Superior temporal gyrus (tissue), 1 donor: ENCODE results near the gene MICAL2.
A peak's percentile ranks its signal among the peaks of the same experiment; 100 is the strongest.

ENCODE experiments used
- DNase-seq: peaks from one replicate; pipeline ENCODE4 v3.0.0-alpha.2; 2016; ENCODE audit errors: extremely low spot score

The MICAL2 gene, protein sequence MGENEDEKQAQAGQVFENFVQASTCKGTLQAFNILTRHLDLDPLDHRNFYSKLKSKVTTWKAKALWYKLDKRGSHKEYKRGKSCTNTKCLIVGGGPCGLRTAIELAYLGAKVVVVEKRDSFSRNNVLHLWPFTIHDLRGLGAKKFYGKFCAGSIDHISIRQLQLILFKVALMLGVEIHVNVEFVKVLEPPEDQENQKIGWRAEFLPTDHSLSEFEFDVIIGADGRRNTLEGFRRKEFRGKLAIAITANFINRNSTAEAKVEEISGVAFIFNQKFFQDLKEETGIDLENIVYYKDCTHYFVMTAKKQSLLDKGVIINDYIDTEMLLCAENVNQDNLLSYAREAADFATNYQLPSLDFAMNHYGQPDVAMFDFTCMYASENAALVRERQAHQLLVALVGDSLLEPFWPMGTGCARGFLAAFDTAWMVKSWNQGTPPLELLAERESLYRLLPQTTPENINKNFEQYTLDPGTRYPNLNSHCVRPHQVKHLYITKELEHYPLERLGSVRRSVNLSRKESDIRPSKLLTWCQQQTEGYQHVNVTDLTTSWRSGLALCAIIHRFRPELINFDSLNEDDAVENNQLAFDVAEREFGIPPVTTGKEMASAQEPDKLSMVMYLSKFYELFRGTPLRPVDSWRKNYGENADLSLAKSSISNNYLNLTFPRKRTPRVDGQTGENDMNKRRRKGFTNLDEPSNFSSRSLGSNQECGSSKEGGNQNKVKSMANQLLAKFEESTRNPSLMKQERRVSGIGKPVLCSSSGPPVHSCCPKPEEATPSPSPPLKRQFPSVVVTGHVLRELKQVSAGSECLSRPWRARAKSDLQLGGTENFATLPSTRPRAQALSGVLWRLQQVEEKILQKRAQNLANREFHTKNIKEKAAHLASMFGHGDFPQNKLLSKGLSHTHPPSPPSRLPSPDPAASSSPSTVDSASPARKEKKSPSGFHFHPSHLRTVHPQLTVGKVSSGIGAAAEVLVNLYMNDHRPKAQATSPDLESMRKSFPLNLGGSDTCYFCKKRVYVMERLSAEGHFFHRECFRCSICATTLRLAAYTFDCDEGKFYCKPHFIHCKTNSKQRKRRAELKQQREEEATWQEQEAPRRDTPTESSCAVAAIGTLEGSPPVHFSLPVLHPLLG

GRCh38 chr11:12110201-12110713, at the start of gene MICAL2:
MICAL2 (plus strand) TSS chr11:12110590; CDS start chr11:12162156, 51,566 bp downstream.
- peak; percentile 84 for DNase-seq

DNA sequence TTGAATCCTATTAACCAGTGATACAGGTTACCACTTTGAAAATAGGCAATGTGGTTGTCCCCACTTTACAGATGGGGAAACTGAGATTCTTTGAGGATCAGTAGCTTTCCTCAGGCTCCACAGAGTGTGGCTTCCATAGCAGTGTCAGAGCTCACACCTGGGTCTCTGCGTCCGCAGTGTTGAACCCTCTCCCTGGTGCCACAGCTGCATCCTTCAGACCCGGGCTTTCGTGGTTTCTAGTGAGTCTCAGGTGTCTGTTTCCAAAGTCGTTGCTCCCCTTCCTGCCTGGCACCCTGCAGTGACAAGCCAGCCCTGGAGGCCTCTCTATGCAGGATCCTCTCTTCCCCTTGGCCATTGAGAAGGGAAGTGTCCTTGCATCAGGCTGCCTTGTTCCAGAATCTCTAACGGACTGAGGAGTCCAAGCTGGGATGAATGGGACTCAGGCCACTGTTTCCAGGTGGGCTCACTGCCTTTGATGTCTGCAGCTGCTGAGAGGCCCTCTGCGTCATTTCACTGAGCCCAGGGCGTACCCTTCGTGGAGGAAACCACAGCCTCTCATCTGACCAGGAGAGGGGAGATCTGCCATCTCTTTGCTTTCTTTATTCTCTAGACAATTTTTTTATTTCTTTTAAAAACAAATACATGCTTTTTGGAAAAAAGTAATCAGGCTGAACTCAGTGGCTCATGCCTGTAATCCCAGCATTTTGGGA, 48.4 kb upstream of the MICAL2 start:
- DNase-seq, result no peak

GRCh38 chr11:12063251-12063650, 47.1 kb upstream of the MICAL2 start:
- DNase-seq, result no peak

DNA sequence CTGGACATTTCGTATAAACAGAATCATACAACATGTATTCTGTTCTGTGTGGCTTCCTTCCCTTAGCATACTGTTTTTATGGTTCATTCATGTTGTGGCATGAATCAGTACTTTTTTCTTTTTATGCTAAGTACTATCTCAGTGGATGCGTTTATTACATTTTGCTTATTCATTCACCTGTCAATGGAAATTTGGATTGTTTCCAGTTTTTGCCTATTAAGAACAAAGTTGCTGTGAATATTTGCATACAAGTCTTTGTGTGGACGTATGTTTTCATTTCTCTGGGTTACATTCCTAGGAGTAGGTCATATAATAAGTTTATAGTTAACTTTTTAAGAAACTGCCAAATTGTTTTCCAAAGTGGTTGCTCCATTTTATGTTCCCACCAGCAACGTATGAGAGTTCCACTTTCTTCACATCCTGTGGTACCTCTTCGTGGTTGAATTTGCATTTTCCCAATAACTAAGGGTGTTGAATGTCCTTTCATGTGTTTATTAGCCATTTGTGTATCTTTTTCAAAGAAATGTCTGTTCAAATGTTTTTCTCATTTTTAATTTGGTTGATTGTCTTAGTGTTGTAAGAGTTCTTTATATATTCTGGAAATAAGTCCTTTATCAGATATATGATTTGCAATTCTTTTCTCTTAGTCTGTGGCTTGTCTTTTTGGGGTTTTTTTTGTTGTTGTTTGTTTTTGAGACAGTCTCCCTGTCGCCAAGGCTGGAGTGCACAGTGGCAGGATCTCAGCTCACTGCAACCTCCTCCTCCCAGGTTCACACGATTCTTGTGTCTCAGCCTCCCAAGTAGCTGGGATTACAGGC, 46.0 kb upstream of the MICAL2 start:
- no peak for DNase-seq

- DNase-seq, result no peak
These were observed 45.5 kb upstream of the MICAL2 start for GRCh38 chr11:12064954-12065280.

DNA sequence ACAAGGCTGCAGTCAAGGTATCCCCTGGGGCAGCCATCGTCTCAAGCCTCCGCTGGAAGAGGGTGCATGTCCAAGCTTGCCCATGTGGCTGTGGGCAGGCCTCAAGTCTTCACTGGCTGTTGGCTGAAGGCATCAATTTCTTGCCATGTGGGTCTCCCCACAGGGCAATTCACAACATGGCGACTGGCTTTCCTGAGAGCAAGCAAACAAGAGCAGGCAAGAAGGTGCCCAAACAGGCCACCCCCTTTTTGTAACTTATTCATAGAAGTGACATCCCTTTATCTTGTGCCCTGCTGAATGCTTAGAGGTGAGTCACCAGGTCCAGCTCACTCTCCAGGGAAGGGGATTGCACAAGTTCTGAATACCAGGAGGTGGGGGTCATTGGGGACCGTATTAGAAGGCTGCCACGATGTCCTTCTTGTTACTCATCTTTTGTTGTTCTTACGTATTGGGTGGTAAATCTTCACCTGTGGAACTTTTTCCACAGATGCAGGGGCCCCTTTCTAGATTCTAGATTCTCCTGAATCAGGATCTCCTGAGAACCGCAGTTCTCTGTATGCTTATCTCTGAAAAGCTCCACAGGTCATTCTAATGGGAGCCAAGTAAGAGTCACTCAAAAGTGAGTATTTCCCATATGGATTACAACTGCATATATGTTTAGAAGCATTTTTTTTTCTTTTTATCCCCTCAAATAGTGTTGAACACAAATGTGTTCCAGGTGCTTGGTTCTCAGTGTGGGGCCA, 44.2 kb upstream of the MICAL2 start:
- DNase-seq, result no peak

- peak; percentile 60 for DNase-seq
These were observed 43.4 kb upstream of the MICAL2 start for GRCh38 chr11:12066799-12067508.

DNA sequence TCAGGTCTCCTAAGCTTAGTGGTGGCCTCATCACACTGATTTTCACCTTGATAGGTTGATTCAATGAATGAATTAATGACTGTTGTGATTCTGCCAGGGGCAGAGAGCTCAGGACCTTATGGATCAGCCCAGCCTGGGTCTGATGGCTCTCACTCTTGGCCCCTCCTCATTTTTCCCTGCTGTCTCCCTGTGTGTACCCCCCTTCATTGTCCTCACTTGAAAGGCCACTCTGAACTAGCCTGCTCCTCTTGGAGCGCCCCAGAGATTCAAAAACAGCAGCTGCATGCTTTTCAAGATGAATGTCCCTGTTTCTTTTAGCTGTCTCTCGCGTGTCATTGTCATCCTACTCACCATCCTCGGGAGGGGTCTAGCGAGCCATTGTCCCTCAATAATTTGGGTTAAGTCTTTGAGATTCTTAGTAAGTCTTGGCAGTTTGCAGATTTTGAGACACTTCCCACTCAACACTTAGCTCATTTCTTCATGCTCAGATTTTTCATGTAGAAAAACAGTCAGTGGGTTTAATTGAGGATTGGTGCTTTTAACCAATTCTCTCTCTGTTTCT, 42.5 kb upstream of the MICAL2 start:
- DNase-seq, result peak; percentile 56

DNA sequence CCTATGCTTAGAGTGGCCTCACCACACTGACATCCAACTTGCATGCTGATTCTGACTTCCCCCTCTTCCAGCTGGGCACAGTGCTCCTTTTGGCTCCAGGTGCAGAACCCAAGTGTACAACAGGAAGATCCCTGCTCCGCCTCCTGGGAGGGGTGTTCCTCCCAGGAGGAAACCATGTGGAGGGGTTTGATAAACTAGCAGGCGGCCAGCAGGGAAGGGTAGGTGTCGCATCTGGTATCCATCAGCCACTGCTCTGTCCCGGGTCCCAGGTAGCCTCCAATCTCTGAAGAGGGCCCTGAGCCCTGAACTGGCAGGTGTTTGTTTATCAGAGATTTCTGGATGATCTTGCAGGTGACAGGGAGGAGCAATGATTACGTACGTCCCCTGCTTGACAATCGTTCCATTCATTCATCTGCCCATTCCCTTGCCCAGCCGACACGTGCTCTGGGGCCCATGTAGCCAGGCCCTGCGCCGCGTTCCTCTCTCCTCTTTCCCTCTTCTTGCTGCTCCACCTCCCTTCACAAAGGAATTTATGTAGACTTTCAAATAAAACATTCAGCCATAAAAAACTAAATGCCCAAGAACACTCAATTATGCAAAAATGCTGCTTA, 41.2 kb upstream of the MICAL2 start:
- DNase-seq, result no peak

- DNase-seq, result no peak
These were observed 39.7 kb upstream of the MICAL2 start for GRCh38 chr11:12070446-12071267.

DNA sequence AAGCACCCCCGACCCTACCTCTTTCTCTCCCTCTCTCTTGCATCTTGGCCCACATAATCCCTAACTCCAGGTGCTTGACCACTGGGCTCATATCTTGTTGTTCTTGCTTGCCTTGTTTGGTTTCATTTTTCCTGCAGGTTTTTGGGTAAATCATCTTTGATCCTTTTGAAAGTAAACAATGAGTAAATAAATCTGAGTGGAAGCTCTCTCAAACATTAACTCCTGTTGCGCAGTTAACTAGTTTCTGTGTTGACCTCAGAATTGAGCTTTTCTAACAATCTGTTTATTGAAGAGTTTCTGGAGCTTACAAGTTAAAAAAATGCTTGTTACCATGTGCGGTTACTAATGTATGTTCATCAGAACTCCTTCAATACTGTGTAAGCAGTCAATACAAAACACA, 38.8 kb upstream of the MICAL2 start:
- no peak for DNase-seq

DNA sequence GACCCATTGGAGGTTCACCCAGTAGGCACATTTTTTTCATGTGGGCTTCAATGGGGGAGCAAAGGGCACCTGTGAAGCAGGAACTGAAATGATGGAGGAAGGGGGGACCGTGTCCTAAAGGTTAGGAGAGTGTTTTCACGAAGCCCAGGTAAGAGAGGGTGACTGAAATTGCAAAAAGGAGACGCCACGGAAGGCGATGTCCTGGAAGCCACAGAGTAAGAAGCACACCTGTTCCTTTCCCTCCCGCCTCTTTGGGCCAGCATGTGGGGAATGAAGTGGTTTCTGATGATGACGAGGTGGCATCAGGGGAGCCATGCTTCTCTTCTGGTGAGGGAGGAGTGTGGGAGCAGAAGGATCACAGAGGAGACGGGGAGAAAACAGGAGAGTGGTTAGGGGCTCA, 37.0 kb upstream of the MICAL2 start:
- DNase-seq, result no peak

GRCh38 chr11:12073886-12074285, 36.5 kb upstream of the MICAL2 start:
- DNase-seq, result no peak

GRCh38 chr11:12074529-12075195, 35.7 kb upstream of the MICAL2 start:
- no peak for DNase-seq

DNA sequence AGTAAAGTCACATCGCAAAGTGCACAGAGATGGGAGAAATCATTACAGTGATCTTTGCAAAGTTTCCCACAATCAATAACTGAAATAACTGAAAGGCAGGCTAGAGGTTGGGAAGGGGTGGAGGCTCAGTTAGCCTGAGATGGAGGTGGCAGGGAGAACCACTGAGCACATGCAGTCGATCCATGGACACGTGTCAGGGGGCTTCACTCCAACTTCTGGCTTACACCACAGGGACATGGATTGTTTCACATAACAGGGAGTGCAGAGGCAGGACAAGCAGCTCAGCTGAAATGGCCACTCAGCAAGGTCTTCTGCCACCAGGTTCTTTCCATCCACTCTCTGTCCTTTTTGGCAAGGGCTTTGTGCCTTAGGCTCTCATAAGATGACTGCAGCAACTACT, 35.1 kb upstream of the MICAL2 start:
- no peak for DNase-seq

GRCh38 chr11:12075822-12076821, 34.3 kb upstream of the MICAL2 start:
- DNase-seq, result no peak
